HepG2 (cell line): ENCODE data around the gene PSMG3. TPM values are rescaled to one million over a fixed set of nuclear protein-coding genes. Genes with fewer than 3 reads are reported as not detected.

Source experiments
- ATRX ChIP-seq: sonication (generic); formaldehyde crosslinking; IDR thresholded peaks from 2 replicates; pipeline ENCODE4 v1.4.0; 2020; ENCODE audit warnings: missing genetic modification reagents, borderline replicate concordance
- HES4 ChIP-seq: sonication (generic); formaldehyde crosslinking; IDR thresholded peaks from 2 replicates; pipeline ENCODE4 v1.9.0; 2021; ENCODE audit warnings: mild to moderate bottlenecking, missing genetic modification reagents, borderline replicate concordance
- HINFP ChIP-seq: sonication (generic); formaldehyde crosslinking; IDR thresholded peaks from 2 replicates; pipeline ENCODE4 v1.4.0; 2020; ENCODE audit warnings: low read depth, mild to moderate bottlenecking, missing genetic modification reagents
- MAZ ChIP-seq, 2 experiments: sonication (generic) in 1 of 2; formaldehyde crosslinking in 1 of 2; IDR thresholded peaks; 2 replicates each; pipeline versions ENCODE4 v1.5.0 to v1.6.1; 2012 to 2020; ENCODE audit warnings: low read depth in 2 of 2, mild to moderate bottlenecking in 2 of 2, borderline replicate concordance in 1 of 2, improper control_type of control experiment in 1 of 2, low read length in 1 of 2, missing genetic modification reagents in 1 of 2, moderate library complexity in 1 of 2
- PCBP1 ChIP-seq: fragments of 200-400 bp; formaldehyde crosslinking; IDR thresholded peaks from 2 replicates; pipeline ENCODE4 v1.6.1; 2017; ENCODE audit warnings: mild to moderate bottlenecking, low read depth, low read length, borderline replicate concordance
- REST ChIP-seq, 2 experiments: IDR thresholded peaks; 2 replicates each; pipeline ENCODE4 v1.6.1; 2011 to 2012; ENCODE audit warnings: low read length in 2 of 2, borderline replicate concordance in 1 of 2, low read depth in 1 of 2, mild to moderate bottlenecking in 1 of 2, moderate library complexity in 1 of 2
- RFX1 ChIP-seq: fragments of 450-650 bp; IDR thresholded peaks from 2 replicates; pipeline ENCODE4 v1.6.1; 2017
- SOX5 ChIP-seq: IDR thresholded peaks from 2 replicates; pipeline ENCODE4 v1.6.1; 2016; ENCODE audit warnings: borderline replicate concordance
- TAF15 ChIP-seq: fragments of 200-400 bp; formaldehyde crosslinking; IDR thresholded peaks from one replicate; pipeline ENCODE4 v1.6.1; 2018; ENCODE audit warnings: mild to moderate bottlenecking, low read depth, low read length; ENCODE audit not compliant: poor library complexity, severe bottlenecking
- ZBTB37 ChIP-seq: sonication (generic); formaldehyde crosslinking; IDR thresholded peaks from 2 replicates; pipeline ENCODE4 v1.4.0; 2020; ENCODE audit warnings: mild to moderate bottlenecking, missing genetic modification reagents
- ZKSCAN8 ChIP-seq: IDR thresholded peaks from 2 replicates; pipeline ENCODE4 v1.6.1; 2016; ENCODE audit warnings: borderline replicate concordance, missing genetic modification reagents, missing compliant biosample characterization
- ZNF124 ChIP-seq: sonication (generic); formaldehyde crosslinking; IDR thresholded peaks from 2 replicates; pipeline ENCODE4 v1.4.0; 2020; ENCODE audit warnings: missing genetic modification reagents
- ZNF143 ChIP-seq: sonication (generic); formaldehyde crosslinking; IDR thresholded peaks from 2 replicates; pipeline ENCODE4 v1.4.0; 2020; ENCODE audit warnings: missing genetic modification reagents
- ZNF253 ChIP-seq: sonication (generic); formaldehyde crosslinking; IDR thresholded peaks from 2 replicates; pipeline ENCODE4 v1.8.0; 2022; ENCODE audit warnings: mild to moderate bottlenecking, missing genetic modification reagents, borderline replicate concordance
- ZNF354B ChIP-seq: sonication (generic); formaldehyde crosslinking; IDR thresholded peaks from 2 replicates; pipeline ENCODE4 v1.8.0; 2022; ENCODE audit warnings: mild to moderate bottlenecking, missing genetic modification reagents
- ZNF564 ChIP-seq: sonication (generic); formaldehyde crosslinking; IDR thresholded peaks from 2 replicates; pipeline ENCODE4 v1.8.1; 2023; ENCODE audit warnings: mild to moderate bottlenecking, missing genetic modification reagents
- ZNF576 ChIP-seq: sonication (generic); formaldehyde crosslinking; IDR thresholded peaks from 2 replicates; pipeline ENCODE4 v1.4.0; 2020; ENCODE audit warnings: mild to moderate bottlenecking, missing genetic modification reagents
- ZNF598 ChIP-seq: sonication (generic); formaldehyde crosslinking; IDR thresholded peaks from 2 replicates; pipeline ENCODE4 v1.5.1; 2020; ENCODE audit warnings: mild to moderate bottlenecking, missing genetic modification reagents, borderline replicate concordance
- ZNF800 ChIP-seq: sonication (generic); formaldehyde crosslinking; IDR thresholded peaks from 2 replicates; pipeline ENCODE4 v1.4.0; 2020; ENCODE audit warnings: missing genetic modification reagents
- polyA plus RNA-seq, 8 experiments: library from polyadenylated mRNA; depleted of rRNA in 3 of 8; stranded (reverse) in 7 of 8; unstranded in 1 of 8; fragments of >200 nt; fragmentation: Illumina TruSeq in 4 of 8; extraction: Trizol in 4 of 8; gene quantifications; 2 replicates each; pipeline versions ENCODE4 v1.2.1 to v1.2.3, GENCODE V29; 2011 to 2016; ENCODE audit warnings: low read depth in 4 of 8, missing spikeins in 1 of 8, mixed read lengths in 1 of 8; ENCODE audit not compliant: insufficient read depth in 1 of 8
- total RNA-seq, 5 experiments: library from RNA; depleted of rRNA; stranded (reverse); fragments of >200 nt; fragmentation: Illumina TruSeq; extraction: Trizol; gene quantifications; 2 replicates each; pipeline ENCODE4 v1.2.3, GENCODE V29; 2016; ENCODE audit warnings: low read depth in 1 of 5

Gene PSMG3
- total and polyA plus RNA-seq, 2 of the 13 experiments (the other 11 are each of a cell fraction or from before 2014, with no cell fraction given) = 29.6 to 48.4 TPM

- TF ChIP-seq MAZ (IDR thresholded peaks at IDR 0.05; ENCODE audit: borderline replicate concordance, low read depth, low read length) (peak; percentile 62; the same call in 1 of the 2 replicates), MAZ (CRISPR knock-in tag; IDR thresholded peaks at IDR 0.05; ENCODE audit: low read depth) (no peak; the same call in 1 of the 2 replicates), ZNF598 (CRISPR knock-in tag) (0 out of 2 replicates have a peak, but pooled peaks have one; percentile 49), REST (IDR thresholded peaks at IDR 0.05; ENCODE audit: borderline replicate concordance in 1 of 2, low read depth in 1 of 2, low read length in 2 of 2) (no peak), ZNF253 (CRISPR knock-in tag) (no peak), HINFP (no peak), ZNF800 (CRISPR knock-in tag) (peak; percentile 89), ZNF354B (CRISPR knock-in tag) (no peak), ZNF564 (CRISPR knock-in tag) (no peak), SOX5 (peak; percentile 44; the same call in 1 of the 2 replicates), ATRX (CRISPR knock-in tag) (no peak), TAF15 (no peak), PCBP1 (peak; percentile 58; the same call in 1 of the 2 replicates), ZKSCAN8 (CRISPR knock-in tag) (no peak), HES4 (CRISPR knock-in tag) (peak; percentile 82), RFX1 (no peak), ZNF124 (CRISPR knock-in tag) (0 out of 2 replicates have a peak, but pooled peaks have one; percentile 22), ZNF576 (CRISPR knock-in tag) (no peak), ZBTB37 (CRISPR knock-in tag) (peak; percentile 16; the same call in 1 of the 2 replicates), ZNF143 (CRISPR knock-in tag) (peak; percentile 62; the same call in 1 of the 2 replicates)
Observed at GRCh38 chr7:1555813-1556543, 13.9 kb downstream of the PSMG3 start, which contains the start of gene TMEM184A (continued).
